Fibroblast of skin of back (primary cell): ENCODE measurements around the gene XDH.

ENCODE experiments used
- DNase-seq: peaks from one replicate; pipeline ENCODE4 v3.0.0-alpha.2; 2013

The XDH gene

DNA sequence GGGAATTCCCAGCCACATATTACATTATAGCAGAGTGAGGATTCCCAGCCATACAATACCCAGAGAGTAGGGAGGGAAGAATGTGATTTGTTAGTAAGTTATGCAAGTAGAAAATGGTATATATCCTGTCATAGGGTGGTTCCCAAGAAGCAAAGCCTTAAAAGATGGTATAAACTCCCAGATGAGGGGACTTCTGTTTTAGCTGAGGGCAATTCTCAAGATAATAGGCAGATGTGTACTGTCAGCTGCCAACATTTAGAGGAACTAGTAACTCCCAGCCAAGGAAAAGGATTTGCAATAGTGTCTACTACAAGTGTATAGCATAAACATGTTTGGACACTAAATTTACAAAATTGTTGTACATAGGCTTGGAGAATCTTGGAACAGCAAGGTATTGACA, 86.5 kb downstream of the XDH start:
- no peak for DNase-seq

DNA sequence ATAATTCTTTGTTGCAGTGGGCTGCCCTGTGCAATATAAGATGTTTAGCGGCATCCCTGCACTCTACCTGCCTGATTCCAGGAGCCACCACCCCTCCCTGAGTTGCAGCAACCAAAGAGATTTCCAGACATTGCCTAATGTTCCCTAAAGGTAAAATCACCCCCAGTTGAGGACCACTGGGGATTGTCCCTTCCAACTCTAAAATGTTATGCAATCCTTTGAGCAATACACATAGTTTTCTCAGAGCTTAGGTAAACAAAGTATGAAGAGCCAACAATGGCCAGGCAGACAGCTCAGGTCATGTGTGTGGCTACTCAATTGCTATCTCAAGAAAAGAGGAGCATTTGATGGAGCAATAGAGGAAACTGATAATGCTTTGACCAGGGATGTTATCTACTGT, 87.0 kb downstream of the XDH start:
- no peak for DNase-seq

DNA sequence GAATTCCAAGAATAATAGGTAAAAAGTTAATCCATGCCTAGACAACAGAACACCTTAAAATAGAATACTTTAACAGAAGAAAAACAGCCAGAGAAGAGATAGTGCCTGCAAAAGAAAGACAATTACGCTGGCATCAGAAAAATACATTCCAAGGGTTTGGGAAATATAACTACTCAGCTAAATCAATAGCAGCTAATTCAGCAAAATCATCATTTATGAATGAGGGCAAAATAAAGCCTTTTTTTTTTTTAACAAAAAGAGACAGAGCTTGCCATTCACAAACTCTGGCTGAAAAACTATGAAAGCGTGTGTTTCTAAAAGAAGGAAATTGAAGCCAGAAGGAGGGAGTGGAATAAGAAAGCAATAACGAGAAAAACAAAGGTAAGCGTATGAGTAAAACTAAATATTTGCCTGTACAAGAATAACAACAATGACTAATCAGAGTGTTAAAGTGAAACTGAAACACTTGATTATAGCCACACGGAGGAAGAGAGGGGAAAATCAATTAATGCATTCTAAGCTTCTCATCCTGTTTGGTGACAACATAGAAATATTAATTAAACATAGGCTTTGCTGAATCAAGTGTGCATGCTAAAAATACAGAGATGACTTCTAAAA, 90.4 kb downstream of the XDH start:
- no peak for DNase-seq

DNA sequence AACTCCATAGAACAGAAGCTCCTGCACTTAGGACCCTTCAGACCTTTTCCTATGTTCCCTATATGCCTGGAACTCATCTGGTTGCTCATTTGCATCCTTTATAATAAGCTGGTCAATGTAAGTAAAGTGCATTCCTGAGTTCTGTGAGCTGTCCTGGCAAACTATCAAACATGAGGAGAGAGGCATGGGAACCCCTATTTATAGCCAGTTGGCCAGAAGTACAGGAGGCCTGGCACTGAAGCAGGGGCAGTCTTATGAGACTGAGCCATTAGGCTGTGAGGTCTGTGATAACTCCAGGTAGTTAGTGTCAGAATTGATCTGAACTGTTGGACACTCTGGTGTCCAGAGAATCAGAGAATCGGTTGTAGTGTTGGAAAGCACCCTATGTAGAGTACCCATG, 92.2 kb downstream of the XDH start:
- peak; percentile 71 for DNase-seq

DNA sequence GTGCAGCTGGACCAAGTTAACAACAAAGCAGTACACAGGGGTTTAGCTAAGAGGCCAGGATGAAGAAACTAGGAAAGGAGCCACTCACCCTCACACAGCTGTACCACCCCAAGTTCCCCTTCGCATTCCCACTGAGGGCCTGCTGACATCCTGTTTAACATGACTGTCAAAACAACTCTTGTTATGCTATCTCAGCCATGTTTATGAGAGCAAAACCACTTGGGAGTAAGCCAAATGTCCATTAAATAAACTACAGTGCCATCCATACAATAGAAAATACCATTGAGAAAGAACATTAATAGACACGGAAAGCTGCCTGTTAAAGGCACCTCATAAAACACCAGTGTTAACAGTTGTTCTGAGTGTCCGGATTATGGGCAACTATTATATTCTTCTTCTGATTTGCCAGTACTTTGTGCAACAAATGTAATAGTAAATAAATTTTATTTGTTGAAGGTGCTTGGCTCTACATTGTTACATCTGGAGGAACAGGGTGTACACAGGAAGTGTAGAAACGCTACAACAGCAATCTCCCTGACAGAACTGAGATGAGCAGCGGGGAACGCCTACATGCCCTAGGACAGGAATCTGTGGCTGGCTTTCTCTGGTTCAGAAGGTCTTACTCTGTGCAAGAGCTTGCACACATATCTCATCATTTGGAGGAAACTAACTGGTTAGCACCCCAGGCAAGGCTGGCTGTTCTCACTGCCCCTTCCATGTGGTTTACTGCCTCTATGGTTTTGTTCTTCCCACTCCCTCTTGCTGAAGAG, 95.0 kb downstream of the XDH start:
- DNase-seq, result peak; percentile 77

DNA sequence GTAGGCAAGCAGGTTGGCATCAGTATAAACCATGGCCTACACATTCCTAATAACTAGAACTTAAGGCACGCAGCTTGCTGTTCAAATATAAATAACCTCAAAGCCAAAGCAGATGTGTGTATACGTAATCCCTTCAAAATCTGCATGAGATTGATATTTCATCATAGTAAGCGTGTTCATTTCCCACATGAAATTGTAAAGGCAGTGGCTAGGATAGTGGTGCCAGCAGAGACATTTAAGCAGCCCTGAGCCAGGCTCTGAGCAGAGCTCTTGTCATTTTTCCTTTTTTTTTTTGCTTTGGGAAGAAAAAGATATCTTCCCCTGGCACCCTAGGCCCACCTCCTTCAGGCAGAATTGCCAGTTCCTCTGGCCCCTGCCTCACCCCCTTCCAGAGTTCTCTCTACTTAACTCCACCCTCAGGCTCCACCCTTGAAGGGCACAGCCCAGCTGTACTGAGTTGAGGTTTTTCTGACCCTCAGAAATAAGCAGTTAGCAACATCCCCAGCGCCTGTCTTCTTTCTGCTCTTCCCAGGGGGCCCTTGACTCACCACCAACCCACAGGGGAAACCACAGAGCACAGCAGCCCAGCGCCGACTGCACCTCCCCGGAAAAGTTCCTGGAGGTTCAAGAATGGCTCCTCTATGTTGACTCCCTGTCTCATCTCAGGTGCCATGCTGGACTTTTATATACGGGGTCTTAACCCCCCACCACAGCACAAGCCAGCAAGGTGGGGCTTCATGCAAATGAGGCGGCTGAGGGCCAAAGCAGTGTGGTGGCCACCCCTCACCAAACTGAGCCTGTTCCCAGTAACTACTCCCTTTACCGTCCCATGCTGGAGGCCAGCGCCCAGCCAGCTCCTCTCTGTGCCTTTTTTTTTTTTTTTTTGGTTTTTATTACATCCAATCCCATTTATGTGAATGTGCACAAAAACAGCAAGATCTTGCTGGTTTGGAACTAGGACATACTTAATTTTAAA, 95.9 kb downstream of the XDH start:
- DNase-seq, result peak; percentile 92

DNA sequence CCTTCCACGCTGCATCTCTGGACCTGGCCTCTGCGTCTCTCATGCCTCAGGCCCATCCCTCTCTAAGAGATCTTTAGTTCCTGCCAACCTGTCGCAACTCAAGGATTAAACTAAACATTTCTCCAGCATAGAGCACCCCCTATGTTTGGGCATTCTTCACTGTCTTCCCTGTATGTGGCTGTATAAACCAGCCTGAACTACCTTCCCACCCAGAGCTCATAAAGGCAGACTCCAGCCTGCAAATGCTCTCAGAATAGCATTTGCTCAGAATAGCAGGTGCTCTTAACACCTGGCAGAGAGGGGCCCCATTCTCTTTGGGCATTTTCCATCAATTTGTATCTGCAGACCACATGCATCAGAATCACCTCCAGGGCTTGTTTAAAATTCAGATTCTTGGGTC, 97.1 kb downstream of the XDH start:
- no peak for DNase-seq

DNA sequence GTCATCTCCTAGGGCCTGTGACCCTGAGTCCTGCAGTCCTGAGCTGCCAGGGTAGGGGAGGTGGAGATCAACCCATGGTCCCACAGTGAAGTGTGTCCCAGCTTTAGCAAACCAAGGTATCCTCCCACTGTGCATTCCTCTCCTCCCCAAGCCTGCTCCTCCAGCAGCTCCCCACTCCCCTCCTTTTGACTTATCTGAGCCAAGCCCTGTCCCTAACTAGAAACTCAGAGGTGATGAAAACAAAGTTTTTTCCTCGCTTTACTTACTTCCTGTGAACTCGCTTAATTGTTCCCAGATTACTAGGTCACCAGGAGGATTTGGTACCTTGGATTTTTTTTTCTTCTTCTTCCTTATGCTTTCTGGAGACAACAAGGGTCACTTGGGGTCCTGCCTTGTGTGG, 99.8 kb downstream of the XDH start:
- DNase-seq, result no peak

DNA sequence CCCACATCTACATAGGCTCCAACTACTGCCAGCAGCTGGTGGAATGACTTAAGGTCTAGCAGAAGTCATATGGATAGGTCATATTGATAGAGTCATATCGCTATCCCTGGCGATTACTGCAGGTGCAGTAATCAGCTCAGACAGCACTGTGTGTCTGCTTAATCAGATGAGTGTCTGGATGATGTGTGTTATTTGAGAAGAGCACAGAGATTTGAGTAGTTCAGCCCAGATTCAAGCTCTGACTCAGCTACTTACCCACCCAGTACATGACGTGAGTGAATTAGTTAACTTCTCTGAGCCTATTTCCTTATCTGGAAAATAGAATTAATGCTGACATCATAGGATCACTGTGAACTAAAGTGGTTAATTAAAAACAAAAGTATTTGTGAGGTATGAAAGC, 101.6 kb downstream of the XDH start:
- DNase-seq, result peak; percentile 33

DNA sequence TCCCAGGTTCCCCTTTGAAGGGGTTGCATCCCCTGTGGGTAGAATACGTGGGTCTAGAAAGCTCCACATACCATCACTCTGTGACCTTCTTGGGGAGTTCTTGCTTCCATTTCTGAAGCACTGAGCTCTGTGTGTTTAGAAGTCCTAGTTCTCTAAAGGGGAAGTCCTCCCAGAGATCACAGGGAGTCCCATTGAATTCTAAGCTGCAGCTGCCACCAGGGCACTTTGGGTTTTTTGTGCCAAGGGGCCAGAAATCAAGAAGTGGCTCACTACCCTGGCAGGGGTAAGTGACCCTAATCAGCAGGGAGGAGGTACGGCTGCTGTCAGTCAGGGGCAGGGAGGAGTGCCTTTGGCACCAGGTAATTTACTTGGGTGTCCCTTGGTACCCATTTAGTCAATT, 109.7 kb downstream of the XDH start:
- DNase-seq, result no peak

DNA sequence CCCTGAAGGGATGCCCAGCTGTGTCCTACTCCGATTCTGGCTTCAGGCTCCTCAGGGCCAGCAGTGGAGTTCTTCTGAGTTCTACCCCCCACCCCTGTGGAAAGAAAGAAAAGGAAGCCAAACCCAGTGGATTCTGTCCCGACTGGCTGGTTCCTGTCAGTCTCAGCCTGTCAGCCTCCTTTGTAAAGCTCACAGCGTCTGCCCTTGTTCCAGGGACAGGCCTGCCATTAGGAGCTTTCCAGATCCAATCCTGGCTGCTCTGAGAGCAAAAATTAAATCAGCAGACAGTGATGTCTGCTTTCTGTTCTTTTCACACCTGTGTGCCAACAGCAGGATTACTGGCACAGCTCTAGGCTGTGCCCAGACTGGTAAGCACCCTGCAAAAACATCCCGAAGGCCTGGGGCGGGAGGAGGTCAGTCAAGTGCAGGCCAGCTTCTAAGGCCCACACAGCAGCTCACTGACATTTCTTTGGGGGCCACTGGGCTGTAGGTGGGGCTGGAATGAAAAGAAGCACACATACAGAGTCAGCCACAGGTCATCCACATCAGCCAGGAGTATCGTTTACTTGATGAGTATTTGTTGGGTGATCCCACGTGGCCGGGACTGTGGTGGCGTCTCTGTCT, 111.5 kb downstream of the XDH start:
- no peak for DNase-seq

DNA sequence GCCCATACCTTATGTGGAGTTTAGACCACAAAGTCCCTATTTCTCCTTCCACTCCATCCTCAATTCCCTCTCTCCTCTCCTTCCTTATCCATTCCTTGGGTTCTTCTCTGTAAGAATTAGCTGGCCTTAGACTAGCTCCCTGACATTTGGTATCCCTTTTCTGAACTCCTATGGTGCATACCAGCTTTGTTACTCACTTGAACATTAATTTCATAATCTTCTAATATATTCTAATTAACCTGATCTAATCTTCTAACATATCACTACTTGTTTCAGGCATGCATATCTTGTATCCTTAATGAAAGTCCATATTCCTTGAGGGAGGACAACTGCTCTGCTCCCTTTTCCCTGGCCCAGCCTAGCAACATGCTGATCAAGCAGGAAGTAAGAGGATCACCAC, 114.2 kb downstream of the XDH start:
- DNase-seq, result no peak

DNA sequence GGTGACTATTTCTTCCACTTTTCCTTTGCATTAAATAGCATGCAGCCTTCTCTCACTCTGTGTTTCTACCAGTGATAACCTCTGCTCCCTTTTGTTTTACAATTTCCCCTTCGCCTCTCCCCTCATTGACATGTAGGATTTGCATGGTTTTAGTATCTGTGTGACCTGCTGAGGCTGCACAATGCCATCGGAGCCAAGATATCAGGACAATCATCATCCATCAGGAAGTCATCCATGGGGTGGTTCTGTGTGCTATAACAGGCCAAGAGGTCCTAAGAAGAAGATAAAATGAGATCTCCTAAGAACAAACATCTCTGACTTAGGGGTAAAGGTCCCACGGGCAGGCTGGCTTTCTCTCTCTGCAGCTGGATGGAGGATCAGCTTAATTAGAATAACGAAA, 115.0 kb downstream of the XDH start:
- no peak for DNase-seq

DNA sequence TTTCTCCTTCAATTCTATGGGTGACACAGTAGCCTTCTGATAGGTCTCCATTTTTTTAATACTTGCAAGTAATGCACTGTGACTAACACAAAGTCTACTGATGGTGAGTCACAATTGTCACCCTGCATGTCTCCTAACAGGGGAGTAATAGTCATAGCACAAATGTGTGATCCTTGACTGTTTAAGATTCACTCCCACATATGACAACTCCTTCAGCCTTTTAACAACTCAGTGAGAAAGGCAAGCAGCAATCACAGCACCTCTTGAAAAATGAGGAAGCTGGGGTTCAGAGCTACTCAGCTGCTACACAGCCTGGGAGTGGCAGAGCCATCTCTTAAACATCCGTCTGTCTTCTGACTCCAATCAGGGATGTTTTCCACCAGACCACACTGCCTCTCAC, 116.8 kb downstream of the XDH start:
- peak; percentile 94 for DNase-seq

DNA sequence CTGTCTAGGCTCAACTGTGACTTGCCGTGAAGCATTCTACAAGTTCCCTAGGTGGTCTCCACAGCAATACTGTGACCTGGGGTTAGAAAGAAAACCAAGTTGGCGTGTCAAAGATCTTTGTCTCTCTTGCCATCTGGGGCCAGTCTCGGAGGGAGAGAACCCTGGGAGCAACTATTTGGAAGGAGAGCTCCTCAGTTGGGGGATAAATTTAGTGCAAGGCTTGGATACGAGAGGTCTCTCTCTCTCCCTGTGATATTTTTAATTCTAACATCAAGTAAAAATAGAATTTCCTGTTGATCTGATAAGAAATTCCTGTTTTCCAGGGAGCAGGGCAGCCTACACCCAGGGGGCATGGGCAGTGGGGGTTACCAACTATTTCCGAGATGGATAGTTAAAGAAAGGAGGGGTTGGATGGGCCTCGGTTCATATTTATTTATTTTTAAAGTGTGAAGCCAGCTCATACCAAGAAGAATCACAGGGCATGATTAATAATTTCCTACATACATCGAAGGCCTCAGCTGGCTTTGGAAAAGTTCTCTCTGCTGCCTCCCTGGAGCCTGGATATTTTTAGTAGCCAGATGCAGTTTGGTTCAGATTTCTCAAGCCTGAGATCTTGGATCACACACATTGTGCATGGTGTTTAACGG, 117.8 kb downstream of the XDH start:
- DNase-seq, result peak; percentile 86

DNA sequence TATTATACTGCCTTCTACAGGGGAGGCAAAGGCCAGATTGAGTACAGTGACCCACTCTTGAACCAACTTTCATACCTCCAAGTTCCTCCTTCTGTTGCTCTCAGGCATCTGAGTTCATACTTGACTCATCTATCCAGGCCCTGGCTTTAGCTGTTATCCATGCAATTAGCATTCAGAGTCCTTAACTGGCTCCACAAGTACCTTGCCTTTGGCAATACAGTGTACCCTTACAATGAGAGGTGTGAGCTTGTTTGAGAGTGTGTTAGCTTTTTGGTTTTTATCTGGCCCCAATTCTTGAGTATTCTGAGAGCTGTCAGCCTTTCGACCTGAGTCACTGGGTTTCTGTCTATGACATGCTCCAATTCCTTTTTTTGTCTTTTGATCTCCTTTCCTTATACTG, 120.3 kb downstream of the XDH start:
- no peak for DNase-seq

DNA sequence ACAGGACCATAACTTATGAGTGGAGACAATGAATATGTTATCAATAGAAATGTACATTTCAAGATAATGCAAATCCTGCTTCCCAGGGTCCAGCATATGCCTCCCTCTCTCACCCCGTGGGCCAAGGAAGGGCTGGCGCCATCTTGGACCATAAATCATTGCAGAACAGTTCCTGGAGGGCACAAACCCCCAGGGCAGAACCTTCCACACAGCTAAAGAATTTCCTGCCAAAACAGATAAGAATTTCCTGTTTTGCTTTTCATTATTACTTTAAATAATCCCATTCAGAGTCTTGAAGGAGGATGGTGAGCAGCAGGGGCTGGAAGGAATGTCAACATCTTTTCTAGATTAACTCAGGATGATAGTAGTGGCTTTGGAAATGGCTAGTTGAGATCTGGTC, 126.9 kb downstream of the XDH start:
- DNase-seq, result peak; percentile 84

DNA sequence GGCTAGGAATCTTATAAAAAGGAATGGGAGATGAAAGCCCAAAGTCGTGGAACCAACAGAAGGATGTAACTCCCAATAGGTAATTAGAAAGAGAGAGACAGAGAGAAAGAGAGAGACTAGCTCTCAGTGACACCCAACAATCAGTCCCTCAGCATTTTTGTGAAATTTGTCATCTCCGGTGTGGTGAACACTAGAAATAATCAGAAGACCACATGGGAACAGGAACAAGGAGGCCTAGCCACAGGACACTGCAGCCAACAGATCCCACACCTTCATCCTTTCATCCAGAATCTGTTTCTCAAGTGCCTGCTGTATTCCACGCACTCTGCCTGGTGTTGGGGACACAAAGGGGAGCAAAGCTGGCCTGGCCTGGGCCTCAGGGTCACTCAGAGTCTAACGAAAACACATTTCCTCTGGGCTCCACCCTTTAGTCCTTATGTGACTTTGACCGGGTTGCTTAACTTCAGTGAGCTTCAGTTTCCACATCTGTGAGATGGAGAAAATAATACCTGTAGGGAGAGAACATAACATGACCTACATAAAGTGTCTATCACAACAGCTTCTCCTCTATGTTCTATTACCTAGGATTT, 127.5 kb downstream of the XDH start:
- DNase-seq, result peak; percentile 87

DNA sequence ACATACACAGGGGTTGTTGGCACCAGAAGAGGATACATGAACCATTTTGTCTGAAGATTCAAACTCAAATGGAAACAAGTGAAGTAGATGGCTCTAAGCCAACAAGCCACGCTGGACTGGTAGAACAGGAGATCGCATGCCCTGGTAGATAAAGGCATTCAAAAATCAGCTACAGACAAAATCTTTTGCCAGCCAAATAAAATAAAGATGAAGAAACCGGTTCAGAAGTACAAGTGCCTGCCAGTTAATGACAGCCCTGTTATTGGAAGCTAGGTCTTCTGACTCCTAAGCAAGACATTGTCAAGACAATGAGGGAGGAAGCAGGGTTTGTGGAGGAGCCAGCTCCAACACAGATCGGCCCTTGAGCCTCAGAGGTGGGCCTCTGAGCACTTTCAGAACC, 128.3 kb downstream of the XDH start:
- no peak for DNase-seq
